HT1080 (cell line): ENCODE results near the gene DIPK1C. TPM values are rescaled to one million over a fixed set of nuclear protein-coding genes. Genes with fewer than 3 reads are reported as not detected.

ENCODE experiments used
- DNase-seq: peaks from one replicate; pipeline ENCODE4 v3.0.0-alpha.2; 2015; ENCODE audit warnings: low read depth
- total RNA-seq: library from RNA; depleted of rRNA; stranded (reverse); fragments of >200 nt; shearing (Covaris generic); gene quantifications from 2 replicates; pipeline ENCODE4 v1.2.3, GENCODE V29; 2014

Gene DIPK1C
- total RNA-seq, 1 experiment from 2014 or later = not detected

DNA sequence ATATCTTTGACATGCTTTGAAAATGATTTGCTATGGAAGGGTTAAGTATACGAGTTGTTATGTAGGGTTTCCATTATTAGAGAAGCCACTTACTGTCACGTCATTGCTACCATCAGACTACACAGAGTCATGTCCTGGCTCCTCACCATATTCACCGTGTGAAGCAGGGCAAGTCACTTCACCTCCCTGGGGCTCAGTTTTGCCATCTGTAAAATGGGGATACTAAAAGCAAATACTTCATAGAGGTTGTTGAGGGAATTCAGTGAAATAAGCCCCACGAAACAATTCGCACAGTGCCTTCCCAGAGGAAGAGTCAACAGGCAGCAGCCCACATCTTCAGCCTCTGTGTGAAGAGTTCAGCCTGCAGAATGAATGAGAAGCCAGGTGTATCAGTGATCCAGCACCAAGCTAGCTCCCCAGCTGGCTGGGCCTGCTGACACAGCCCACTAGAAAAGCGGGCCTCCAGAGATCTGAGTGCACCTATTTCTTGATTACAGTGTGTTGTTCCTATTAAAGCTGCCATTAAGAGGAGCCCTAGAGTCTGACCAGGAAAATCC lies 3.4 kb downstream of the DIPK1C start:
- DNase-seq = no peak

DNA sequence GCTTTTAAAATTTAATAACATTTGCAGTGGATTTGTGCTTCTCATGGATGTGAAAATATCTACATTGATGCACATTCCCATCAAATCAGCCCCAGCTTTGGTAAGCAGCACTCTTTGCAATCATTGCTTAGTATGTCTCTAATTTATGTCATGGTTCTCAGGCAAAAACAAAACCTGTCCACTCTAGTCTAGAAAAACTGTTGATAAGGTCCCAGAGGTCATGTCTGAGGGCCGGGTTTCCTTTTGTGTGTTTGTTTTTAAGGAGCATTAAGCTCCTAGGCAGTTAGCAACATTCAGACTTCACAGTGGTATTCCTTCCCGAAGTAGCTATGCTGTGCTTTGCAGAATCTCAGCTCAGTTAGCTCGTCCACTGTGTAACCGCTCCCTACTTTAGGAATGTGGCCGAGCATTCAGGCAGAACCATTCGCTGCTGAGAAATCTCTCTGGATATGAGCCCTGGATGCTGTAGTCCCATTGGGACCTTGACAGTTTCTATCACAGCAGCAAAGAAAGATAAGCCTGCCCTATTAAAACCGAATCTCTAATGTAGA lies 4.0 kb downstream of the DIPK1C start:
- no peak for DNase-seq

DNA sequence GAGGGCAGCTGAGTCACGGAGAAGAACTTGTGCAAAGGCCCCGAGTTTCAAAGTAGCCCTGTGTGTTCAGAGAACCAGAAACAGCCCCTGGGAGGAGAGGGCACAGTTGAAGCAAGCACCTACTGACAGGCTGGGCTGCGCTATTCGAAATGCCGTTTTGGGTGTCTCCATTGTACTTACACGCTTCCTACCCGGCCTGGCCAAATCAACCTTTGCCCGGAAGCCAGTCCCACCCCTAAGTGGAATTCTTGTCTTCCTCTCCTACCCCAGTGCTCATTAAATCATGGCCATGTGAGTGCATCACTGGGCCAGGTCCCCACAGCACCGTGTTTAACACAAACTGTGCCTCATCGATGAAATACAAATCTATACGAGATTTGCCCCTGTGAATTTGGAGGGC lies 6.0 kb downstream of the DIPK1C start:
- DNase-seq = no peak

DNA sequence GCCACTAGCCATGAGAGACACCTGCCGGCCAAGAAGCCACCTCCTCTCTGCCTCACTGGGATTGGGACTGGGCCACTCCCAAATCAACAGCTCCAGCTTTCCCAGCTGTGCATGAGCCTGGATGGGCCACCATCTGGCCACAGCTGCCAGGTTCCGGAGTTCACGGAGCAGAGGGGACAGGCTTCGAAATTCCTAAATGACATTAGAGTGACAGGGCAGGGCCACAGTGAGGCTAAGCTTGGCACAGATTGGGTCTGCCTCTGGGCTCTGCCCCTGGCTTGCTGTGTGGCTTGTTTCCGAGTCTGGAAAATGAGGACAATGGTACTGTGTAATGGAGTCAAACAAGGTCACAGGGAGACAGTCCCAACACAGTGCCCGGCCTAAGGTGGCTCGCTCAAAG lies 6.5 kb downstream of the DIPK1C start:
- no peak for DNase-seq

DNA sequence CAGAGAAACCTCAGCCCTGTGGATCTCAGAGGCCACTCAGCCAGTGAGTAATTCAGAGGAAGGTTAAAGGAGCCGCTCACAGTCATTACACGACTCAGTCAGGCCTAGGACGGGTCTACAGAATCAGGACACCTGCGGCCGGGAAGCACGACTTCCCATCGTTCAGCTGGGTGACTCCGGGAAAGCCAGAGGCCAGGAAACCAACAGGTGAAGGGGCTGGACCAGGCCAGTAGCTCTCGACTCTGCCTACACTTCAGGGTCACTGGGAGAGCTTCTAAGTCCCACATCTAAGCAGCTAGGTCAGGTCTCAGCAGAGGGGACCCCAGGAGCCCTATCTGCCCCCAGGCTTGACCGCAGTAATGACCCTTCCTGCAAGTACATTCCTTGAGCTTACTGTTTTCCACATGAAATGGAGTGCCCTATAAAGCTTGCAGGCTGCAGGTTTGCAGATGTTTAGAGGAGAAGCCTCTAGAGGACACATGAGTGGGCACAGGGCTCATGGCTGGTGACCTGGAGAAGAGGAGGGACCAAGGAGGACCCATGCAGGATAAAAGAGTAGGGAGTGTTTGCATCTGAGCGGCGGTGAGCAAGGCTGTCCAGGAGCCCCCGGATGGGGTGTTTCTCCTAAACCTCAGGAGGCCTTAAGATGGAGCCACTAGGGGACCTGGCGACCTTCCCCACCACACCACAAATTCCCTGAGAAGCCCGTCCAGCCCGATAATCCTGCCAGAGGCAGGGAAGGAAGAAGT lies 9.5 kb downstream of the DIPK1C start:
- no peak for DNase-seq

DNA sequence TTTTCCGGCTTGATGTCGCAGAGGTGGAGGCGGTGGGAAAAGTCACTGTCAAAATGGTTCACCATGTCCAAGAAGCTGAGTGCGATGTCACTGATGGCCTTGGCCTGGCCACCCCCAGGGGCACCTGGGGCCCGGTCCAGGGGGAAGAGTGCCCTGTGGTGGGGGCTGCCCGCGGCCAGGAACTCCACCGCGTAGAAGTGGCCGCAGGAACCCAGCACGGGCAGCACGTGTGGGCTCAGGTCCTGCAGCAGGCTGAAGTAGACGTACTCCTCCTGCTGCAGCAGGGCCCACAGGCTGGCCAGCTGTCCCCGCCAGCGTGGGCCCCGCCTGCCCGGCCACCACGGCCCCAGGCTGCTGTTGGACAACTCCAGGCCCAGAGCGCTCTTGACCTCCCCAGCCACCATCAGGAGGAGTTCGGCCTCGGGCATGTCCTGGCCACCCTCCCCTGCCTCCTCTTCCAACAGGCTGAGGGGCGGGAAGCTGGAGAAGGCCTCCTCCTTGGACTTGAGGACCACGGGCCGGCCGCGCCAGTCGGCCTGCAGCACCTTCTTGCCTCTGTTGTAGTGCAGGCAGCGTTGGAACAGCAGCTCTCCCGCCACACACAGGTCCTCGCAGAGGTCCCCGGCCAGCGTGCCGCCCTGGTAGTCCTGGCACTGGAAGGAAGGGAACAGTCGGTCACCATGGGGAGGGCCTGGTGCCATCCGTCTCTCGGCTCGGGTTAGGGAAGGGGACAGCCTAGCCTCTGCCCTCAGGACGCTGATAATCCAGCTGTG lies 10.3 kb downstream of the DIPK1C start:
- DNase-seq = no peak

DNA sequence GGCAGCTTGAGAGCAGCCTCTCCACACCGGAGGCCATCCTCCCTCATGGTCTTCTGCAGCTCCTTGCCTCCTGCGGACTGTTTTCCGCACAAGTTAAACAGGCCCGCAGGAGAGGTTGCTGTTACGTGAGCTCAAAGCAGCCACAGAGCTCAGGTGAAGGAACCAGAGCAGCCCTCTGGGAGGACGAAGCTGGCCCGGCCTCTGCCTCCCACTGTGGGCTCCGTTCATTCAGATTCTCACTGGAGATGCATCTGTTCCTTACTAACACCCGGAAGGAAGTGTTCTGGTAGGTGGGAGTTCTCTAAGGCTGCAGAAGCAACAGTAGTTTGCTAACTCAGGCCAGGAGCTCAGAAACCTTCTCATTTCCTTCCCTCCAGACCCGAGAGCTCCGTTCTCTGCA lies 10.9 kb downstream of the DIPK1C start:
- no peak for DNase-seq

DNA sequence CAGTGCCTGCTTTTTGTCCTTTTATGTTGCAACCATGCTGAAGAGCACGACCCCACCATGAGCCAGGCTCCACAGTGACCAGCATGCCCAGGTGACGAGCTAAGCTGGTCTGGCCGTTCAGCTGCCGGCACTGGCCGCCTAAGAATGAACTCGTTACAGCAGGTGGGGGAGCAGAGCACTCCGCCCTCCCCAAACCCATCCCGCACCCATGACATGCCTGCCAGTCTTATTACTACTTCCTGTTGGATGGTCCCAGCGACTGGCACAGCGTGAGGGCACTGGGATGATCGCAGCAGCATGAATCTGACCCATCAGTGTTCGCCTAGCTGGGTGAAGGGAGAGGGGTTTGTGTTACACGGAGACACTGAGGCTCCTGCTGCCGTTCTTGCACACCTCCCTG lies 11.5 kb downstream of the DIPK1C start:
- no peak for DNase-seq

DNA sequence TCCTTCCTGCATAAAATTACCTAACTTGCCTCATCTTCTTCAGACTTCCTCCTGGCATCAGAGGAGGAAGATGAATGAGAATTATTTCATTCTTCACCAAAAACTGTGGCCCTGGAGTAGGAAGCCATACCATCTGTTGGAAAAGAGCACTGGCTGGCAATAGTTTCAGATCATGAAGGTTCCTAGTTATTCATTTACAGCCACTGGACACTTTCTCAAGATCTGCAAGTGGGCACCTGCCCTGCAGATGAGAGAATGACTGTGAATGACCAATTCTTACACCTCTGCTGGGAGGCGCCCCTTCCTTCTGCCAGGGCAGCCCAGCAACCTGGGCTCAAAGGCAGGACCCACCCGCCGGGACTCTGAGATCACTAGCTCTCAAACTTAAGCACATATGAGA lies 13.0 kb downstream of the DIPK1C start:
- DNase-seq = no peak

DNA sequence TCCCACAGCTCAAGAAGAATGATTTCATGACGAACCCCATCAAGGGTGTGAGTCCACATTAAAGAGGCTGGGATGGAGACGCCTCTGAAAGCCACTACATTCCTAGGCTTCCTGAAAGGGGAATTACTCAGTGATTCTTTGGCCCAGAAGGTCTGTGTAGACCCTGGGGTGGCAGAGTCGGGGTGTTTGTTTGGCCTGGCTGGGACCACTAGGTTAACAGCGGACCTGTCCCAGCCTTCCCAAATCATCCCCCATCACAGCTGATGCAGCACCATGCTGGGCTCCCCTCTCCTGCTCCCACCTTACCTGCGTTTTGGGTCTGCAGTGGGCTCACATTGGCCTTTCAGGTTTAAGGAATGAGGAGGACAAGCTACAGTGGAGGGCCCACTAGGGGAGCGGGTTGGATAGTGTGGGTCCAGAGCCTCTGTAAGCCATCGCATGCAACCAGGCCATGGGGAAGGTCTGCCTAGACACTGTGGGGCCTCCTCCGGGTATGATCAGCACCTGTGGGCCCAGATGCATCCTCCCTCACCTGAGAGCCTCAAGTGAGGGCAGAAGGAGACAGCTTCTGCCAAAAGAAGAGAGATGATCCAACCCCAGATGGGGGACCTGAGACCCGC lies 16.2 kb downstream of the DIPK1C start:
- DNase-seq = no peak

DNA sequence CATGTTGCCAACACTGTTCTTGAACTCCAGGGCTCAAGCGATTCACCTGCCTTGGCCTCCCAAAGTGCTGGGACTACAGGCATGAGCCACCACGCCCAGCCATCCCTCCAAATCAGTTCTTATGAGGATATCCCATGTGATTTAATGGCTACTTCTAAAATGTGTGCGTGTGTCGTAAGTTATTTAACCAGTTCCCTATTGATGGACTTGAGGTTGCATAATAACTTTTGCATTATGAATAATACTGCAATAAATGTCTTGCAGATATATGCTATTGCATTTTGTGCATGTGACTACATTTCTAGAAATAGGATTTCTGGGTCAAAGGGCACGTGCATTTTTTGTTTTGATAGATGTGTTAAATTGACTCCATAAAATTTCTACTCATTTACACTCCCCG lies 19.0 kb downstream of the DIPK1C start:
- no peak for DNase-seq

DNA sequence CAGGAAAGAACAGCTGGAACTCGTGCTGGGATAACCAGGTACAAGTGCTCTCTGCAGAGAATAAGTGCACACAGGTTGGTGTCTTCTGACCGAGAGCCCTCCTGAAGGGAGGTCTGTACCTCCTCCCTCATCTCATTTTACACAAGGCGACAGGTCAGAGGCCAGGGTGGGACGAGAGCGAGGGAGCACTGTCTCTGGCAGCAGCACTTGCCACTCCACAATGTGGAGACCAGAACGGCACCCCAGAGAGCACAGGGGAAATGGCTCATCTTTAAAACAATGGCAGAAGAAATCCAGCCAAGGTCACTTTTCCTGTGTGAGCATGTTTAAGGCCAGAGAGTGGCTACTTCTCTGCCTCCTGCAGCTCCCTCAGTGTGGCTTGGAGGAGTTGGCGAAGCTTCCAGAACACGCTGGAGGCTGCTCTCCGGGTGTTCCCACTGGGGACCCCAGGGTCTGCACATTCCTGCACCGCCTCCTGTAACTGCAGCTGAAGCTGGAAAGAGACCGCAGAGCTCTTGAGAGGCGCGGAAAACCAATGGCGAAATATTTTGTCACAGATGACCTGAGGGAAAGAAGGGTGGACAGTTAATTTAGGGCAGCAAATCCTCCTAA lies 20.8 kb downstream of the DIPK1C start:
- DNase-seq = no peak

DNA sequence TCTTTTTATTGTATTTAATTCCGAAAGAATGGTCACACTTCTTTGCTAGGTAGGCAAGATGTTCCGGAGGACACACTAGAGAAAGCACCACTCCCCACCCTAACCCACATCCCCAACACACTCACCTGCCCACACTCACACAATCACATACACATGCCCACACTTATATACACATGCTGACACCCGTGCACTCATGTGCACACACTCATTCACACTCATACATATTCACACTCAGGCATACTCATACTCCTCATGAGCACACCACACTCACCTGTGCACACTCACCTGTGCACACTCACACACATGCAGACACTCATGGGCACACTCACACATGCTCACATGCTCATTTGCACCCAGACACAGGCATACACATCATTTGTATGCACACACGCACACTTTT lies 21.4 kb downstream of the DIPK1C start:
- no peak for DNase-seq

DNA sequence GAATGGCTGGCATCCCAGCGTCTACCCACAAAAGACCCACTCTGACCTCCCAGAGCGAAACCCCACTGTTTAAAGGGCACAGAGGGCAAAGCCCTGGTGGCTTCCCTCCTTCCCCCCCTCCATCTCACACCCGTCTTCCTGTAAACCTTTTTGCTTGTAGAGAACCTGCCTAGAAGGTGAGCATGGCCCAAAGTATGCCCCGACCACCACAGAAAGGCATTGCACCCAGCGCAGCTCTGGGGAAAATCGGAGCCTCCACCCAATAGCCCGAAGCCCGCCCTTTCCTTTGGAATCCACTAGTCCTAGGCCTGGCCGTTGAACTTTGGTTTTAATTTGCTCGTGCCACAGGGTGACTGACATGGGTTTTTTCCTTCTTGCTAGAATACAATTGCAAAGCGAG lies 22.6 kb downstream of the DIPK1C start:
- no peak for DNase-seq

DNA sequence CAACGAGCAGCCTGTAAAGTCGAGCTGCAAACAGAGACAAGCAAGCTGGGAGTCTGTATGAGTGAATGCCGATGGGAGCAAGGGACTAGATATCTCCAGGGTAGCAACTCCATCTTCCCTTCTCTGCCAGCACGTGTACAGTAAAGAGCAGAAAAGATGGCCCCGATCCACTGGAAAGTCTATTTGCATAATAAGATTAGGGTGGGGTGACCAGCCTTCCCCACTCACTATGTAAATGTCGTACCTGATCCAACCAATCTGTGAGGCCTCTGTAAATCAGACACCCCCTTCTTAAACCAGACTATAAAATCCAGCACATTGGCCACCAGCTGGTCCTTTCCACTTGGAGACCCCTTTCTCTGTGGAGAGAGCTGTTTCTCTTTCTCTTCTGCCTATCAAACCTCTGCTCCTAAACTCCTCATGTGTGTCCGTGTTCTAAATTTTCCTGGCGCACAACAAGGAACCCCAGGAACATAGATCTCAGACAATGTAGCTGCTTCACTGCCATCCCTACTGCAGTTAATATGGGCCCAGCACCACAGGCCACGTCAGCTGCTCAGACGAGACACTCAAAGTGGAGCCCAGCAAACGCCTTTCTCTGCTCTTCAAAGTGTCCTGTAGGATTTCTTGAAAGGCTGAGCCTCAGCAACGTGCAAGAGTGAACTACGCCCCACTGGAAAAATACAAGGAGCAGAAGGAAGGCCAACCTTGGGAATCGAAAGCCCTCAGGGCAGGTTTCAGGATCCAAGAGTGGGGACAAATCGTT lies 26.1 kb downstream of the DIPK1C start:
- no peak for DNase-seq

DNA sequence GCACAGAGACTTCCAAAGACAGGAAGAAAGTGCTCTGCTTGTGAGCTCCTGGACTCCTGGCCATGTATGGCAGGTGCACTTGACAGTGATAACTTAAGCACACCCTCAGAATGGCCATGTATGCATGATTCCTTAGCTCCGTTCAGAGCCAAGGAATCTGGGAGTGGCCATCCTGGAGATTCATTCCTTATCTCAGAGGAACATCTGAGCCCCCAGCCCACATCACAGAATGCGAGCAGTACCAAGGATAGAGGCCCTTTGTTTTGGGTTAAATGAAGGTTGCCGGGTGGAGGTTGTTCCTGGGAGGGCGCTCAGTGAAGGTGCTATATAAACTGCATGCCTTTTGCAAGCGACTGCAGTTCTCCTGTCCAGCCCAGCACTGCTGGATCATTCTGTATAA lies 26.9 kb downstream of the DIPK1C start:
- DNase-seq = no peak

DNA sequence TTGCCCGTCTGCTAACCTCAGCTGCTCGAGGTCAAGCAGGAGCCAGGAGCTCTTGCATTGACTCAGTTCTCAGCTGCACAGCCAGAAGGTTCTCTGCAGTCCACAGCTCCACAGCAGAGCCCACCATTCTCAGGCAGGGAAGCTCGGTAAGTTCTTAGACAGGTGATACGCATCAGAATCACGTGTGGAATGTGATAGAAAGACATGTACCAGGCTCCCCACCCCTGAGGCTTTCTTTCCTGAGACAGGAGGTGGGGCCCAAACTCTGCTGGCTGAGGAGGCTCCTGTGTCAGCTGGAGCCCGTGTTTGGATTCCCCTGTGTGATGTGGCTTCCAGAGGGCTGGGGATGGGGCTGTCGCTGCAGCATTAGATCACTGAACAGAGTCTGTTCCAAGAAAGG lies 28.0 kb downstream of the DIPK1C start:
- DNase-seq = no peak

DNA sequence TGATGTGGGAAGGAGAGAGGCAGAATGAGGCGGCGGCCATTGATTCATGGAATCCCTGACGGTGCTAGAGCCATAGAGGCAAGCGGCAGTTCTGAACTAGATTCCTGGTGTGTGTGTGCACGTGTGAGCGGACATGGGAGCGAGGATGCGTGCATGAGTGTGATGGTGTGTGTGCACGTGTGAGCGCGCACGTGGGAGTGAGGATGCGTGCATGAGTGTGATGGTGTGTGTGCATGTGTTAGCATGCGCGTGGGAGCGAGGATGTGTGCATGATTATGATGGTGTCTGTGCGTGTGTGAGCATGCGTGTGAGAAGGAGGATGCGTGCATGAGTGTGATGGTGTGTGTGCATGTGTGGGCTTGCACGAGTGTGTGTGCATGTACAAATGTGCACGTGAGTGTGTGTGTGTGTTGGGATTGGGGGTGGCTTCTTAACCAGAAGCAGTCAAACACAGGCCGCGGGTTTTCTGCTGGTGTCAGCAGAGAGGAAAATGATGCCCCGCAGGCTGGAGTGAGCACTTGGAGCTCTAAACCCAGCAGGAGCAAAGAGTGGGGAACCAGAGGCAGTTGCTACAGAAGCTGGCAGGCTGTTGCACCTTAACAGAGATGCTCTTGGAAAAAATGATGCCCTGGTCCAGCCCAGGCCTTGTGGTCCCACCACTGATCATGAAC lies 29.5 kb downstream of the DIPK1C start:
- DNase-seq = no peak

DNA sequence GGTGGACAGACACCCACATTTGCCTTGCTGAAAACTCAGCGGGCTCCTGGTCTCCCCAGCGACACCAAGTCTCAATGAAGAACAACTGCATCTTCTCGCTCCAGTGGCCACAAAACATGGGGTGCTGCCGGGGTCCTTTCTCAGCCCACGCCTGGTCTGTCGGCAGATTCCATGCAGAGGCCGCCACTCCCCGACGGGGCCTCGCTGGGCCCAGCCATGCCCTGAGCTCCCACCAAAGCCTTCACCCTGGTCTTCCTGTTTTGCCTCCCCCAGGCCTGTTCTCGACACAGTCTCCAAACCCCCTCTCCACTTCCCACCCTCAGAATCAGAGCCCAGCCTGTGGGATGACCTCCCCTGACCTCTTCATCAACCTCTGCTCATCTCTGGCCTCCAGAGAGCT lies 31.2 kb downstream of the DIPK1C start:
- no peak for DNase-seq

DNA sequence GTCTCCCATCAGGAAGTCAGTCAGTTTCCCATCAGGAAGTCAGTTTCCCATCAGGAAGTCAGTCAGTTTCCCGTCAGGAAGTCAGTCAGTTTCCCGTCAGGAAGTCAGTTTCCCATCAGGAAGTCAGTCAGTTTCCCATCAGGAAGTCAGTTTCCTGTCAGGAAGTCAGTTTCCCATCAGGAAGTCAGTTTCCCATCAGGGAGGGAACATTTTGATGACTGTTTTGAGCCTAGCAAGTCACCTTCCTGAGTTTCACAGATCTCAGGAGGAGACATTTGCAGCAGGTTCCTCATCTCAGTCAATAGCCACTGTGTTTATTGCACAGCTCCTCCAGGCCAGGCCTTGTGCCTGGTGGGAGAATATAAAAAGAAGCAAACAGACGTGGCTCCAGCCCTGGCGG lies 31.9 kb downstream of the DIPK1C start:
- no peak for DNase-seq
